ENCODE data around the gene ADH1A. TPM values are rescaled to one million over a fixed set of nuclear protein-coding genes. Genes with fewer than 3 reads are reported as not detected.
"Not testable (repeated sequence)": the region's sequence is repeated elsewhere in the genome, so short reads cannot be mapped to it uniquely, and the experiment has no call there.

ADH1A gene
- total RNA-seq, 1 donor: not detected

DNA sequence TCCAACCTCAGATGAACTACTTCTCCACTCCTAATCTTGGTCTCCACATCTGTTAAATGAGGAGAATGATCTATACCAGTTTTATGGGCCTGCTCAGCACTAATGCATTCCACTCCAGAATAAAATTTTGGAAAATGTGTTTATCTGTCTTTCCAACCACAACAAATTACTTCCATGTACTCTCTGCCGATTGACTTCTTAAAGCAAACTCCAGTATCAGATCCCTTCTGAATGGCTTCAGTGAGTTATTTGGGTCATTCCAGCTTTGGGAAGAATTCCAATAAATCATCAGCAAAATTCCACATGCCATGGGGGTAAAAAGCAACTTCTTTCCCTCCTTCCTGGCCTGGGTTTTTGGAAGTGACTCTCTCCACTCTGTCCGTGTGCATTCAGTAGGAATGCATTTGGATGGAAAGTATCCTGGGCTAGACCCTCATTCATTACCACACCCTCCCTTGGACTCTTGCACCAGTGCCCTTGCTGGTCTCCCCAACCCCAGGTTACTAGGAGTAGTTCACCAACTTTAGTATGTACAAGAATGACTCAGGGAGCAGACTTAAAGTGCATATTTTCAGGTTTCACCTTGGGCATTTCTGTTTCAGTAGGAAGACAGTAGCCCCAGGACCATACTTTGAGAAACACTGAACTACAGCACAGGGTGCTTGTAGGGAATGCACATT lies 56.3 kb downstream of the ADH1A start:
- Histone ChIP-seq H3K27me3 (ENCODE audit: insufficient read depth, low read length) (no peaks in the 10 kb centered on the region), H3K4me1 (ENCODE audit: insufficient read depth, low read length) (no peaks in the 10 kb centered on the region), H3K9me3 (ENCODE audit: low read depth, low read length) (no peaks in the 10 kb centered on the region), H3K4me3 (ENCODE audit: low read length) (no peak overlapping the region)

GRCh38 chr4:99233397-99233796 lies 57.4 kb downstream of the ADH1A start:
- not testable (repeated sequence) for H3K4me3 ChIP-seq (ENCODE audit: low read length); H3K27me3 ChIP-seq (ENCODE audit: insufficient read depth, low read length); H3K9me3 ChIP-seq (ENCODE audit: low read depth, low read length); H3K4me1 ChIP-seq (ENCODE audit: insufficient read depth, low read length)

GRCh38 chr4:99228706-99229105 lies 62.1 kb downstream of the ADH1A start:
- H3K4me1 ChIP-seq (ENCODE audit: insufficient read depth, low read length); H3K4me3 ChIP-seq (ENCODE audit: low read length); H3K9me3 ChIP-seq (ENCODE audit: low read depth, low read length); H3K27me3 ChIP-seq (ENCODE audit: insufficient read depth, low read length): not testable (repeated sequence)

DNA sequence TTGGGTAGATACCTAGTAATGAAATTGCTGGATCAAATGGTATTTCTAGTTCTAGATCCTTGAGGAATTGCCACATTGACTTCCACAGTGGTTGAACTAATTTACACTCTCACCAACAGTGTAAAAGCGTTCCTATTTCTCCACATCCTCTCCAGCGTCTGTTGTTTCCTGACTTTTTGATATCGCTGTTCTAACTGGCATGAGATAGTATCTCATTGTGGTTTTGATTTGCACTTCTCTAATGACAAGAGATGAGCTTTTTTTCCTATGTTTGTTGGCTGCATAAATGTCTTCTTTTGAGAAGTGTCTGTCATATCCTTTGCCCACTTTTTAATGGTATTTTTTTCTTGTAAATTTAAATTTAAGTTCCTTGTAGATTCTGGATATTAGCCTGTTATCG lies 63.1 kb downstream of the ADH1A start:
- not testable (repeated sequence) for H3K9me3 ChIP-seq (ENCODE audit: low read depth, low read length); H3K27me3 ChIP-seq (ENCODE audit: insufficient read depth, low read length); H3K4me1 ChIP-seq (ENCODE audit: insufficient read depth, low read length); H3K4me3 ChIP-seq (ENCODE audit: low read length)

Other genes starting within 250 kb of the ADH1A start
- 45.9 TPM for gene ADH5, start 202.2 kb downstream of the ADH1A start, total RNA-seq
- not detected for gene ADH4, start 146.7 kb downstream of the ADH1A start, total RNA-seq
- gene ADH6, start 71.7 kb downstream of the ADH1A start, total RNA-seq: not detected
- not detected for gene ADH1B, start 30.4 kb upstream of the ADH1A start, total RNA-seq
- gene ADH1C, start 61.8 kb upstream of the ADH1A start, total RNA-seq: not detected
- not detected for gene ADH7, start 144.4 kb upstream of the ADH1A start, total RNA-seq
- gene C4orf17, start 220.0 kb upstream of the ADH1A start, total RNA-seq: not detected

Data from mononuclear cell (primary cell).